ENCODE data around the gene MTMR3.

Gene MTMR3

DNA sequence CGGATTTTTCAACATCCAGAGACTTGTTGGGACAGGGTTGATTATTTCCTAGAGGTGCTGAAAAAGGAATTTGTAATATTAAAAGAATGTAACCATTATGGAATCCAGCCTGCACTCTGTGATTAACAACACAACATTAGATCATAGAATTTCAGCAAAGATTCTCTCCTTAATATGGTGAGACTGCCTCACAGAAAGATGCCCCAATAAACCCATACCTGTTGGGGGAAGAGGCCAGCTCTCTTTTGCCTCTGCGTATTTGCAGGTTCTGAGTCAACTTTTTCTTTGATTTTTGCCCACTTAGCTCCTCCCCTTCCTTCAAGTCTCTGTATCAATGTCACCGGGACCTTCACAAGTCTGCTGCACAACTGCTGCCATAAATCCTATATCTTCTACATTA, 12.4 kb upstream of the MTMR3 start:
- Histone ChIP-seq H3K4me3 (ENCODE audit: severe bottlenecking) (no peak overlapping the region), H3K4me1 (ENCODE audit: insufficient read depth, poor library complexity, severe bottlenecking) (peaks cover 14% of the 10 kb centered on the region), H3K27ac (ENCODE audit: poor library complexity, severe bottlenecking) (peak overlapping the region; percentile 65), H3K9me3 (ENCODE audit: severe bottlenecking) (no peaks in the 10 kb centered on the region), H3K36me3 (ENCODE audit: low read depth) (no peaks in the 10 kb centered on the region), H3K27me3 (ENCODE audit: insufficient read depth, poor library complexity, severe bottlenecking) (no peaks in the 10 kb centered on the region)
- DNase-seq (ENCODE audit: low spot score): no peak
- TF ChIP-seq CTCF (IDR thresholded peaks at IDR 0.05; ENCODE audit: poor library complexity, severe bottlenecking): no peak
- ATAC-seq (ENCODE audit: low read depth): peak; percentile 89

DNA sequence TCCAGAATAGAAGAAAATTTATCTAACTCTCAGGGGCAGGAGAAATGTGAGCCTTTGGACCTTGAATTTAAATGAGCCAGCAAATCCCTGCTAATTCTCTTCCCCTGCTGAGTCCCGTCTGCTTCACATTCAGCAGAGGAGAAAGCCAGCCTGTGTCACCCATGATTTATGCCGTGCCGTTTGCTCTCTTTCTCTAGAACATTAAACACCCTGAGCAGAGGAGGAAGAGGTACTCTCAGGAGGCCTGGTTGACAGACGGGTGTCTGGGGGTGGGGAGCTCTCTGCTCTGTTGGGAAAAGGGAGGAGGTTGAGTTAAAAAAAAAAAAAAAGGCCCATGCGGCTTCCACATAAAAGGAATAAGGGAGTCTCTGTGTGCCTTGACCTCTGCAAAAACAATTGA, 11.3 kb upstream of the MTMR3 start:
- no peak overlapping the region for H3K27ac ChIP-seq (ENCODE audit: poor library complexity, severe bottlenecking)
- no peak overlapping the region for H3K4me3 ChIP-seq (ENCODE audit: severe bottlenecking)
- H3K4me1 ChIP-seq (ENCODE audit: insufficient read depth, poor library complexity, severe bottlenecking): peaks cover 14% of the 10 kb centered on the region
- no peaks in the 10 kb centered on the region for H3K9me3 ChIP-seq (ENCODE audit: severe bottlenecking)
- H3K27me3 ChIP-seq (ENCODE audit: insufficient read depth, poor library complexity, severe bottlenecking): no peaks in the 10 kb centered on the region
- TF ChIP-seq CTCF (IDR thresholded peaks at IDR 0.05; ENCODE audit: poor library complexity, severe bottlenecking): no peak
- DNase-seq (ENCODE audit: low spot score) (no peak), ATAC-seq (ENCODE audit: low read depth) (no peak)
- H3K36me3 ChIP-seq (ENCODE audit: low read depth): no peaks in the 10 kb centered on the region

DNA sequence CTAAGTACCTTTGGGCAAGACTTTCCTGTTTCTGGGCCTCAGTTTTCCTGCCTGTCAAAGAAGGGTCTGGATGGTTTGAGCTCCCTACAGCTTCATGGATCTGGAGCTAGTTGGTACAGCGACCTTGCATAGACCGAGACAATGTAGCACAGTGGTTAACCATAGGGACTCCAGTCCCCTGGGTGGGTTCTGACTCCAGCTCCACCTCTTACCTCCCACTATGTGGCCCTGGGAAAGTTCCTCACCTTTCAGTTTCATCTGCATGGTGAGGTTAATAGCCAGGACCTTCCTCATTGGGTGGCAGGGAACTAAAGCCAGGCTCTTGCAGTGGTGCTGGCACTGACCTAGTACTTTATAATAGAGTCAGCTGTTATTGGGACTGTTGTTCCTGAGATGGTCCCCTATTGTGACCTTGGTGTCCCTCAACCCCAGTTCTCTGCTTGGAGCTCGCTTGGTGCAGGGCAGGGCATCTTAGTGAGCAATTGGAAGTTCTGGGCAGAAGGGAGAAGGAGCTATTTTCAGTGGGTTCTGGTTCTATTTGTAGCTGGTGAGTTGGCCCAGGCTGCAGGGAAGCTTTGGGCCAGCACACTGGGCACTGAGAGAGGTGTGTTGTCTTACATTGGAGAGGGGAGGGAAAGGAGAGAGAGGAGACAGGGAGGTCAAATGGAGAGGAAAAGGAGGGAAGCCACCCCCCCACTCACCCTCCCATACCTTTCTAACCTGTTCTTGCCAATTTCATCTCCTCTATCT, 10.7 kb upstream of the MTMR3 start:
- ATAC-seq (ENCODE audit: low read depth) (no peak), DNase-seq (ENCODE audit: low spot score) (no peak)
- H3K4me1 ChIP-seq (ENCODE audit: insufficient read depth, poor library complexity, severe bottlenecking): peaks cover 14% of the 10 kb centered on the region
- no peaks in the 10 kb centered on the region for H3K9me3 ChIP-seq (ENCODE audit: severe bottlenecking)
- no peaks in the 10 kb centered on the region for H3K27me3 ChIP-seq (ENCODE audit: insufficient read depth, poor library complexity, severe bottlenecking)
- TF ChIP-seq CTCF (IDR thresholded peaks at IDR 0.05; ENCODE audit: poor library complexity, severe bottlenecking): no peak
- no peaks in the 10 kb centered on the region for H3K36me3 ChIP-seq (ENCODE audit: low read depth)
- no peak overlapping the region for H3K27ac ChIP-seq (ENCODE audit: poor library complexity, severe bottlenecking)
- no peak overlapping the region for H3K4me3 ChIP-seq (ENCODE audit: severe bottlenecking)

GRCh38 chr22:29872989-29873388, 10.0 kb upstream of the MTMR3 start:
- no peak overlapping the region for H3K4me3 ChIP-seq (ENCODE audit: severe bottlenecking)
- H3K4me1 ChIP-seq (ENCODE audit: insufficient read depth, poor library complexity, severe bottlenecking): peaks cover 14% of the 10 kb centered on the region
- ATAC-seq (ENCODE audit: low read depth) (no peak), DNase-seq (ENCODE audit: low spot score) (no peak)
- no peak for TF ChIP-seq CTCF (IDR thresholded peaks at IDR 0.05; ENCODE audit: poor library complexity, severe bottlenecking)
- H3K27me3 ChIP-seq (ENCODE audit: insufficient read depth, poor library complexity, severe bottlenecking): no peaks in the 10 kb centered on the region
- H3K27ac ChIP-seq (ENCODE audit: poor library complexity, severe bottlenecking): no peak overlapping the region
- no peaks in the 10 kb centered on the region for H3K9me3 ChIP-seq (ENCODE audit: severe bottlenecking)
- H3K36me3 ChIP-seq (ENCODE audit: low read depth): no peaks in the 10 kb centered on the region

GRCh38 chr22:29873943-29874342, 9.0 kb upstream of the MTMR3 start:
- Histone ChIP-seq H3K27ac (ENCODE audit: poor library complexity, severe bottlenecking) (no peak overlapping the region), H3K27me3 (ENCODE audit: insufficient read depth, poor library complexity, severe bottlenecking) (no peaks in the 10 kb centered on the region)
- no peak for ATAC-seq (ENCODE audit: low read depth)

More at GRCh38 chr22:29873943-29874342, 9.0 kb upstream of the MTMR3 start:
- no peak for DNase-seq (ENCODE audit: low spot score)
- no peak for TF ChIP-seq CTCF (IDR thresholded peaks at IDR 0.05; ENCODE audit: poor library complexity, severe bottlenecking)
- Histone ChIP-seq H3K36me3 (ENCODE audit: low read depth) (no peaks in the 10 kb centered on the region), H3K9me3 (ENCODE audit: severe bottlenecking) (no peaks in the 10 kb centered on the region), H3K4me1 (ENCODE audit: insufficient read depth, poor library complexity, severe bottlenecking) (peaks cover 14% of the 10 kb centered on the region), H3K4me3 (ENCODE audit: severe bottlenecking) (no peak overlapping the region)
